Superior temporal gyrus (tissue), 1 donor: Measurements from ENCODE around the gene CYTH2.

Experiments
- DNase-seq: peaks from one replicate; pipeline ENCODE4 v3.0.0-alpha.2; 2016; ENCODE audit errors: extremely low spot score

CYTH2 gene

GRCh38 chr19:48452289-48453190, 16.6 kb upstream of the CYTH2 start:
- DNase-seq = no peak

GRCh38 chr19:48454150-48454730, 14.9 kb upstream of the CYTH2 start:
- no peak for DNase-seq

DNA sequence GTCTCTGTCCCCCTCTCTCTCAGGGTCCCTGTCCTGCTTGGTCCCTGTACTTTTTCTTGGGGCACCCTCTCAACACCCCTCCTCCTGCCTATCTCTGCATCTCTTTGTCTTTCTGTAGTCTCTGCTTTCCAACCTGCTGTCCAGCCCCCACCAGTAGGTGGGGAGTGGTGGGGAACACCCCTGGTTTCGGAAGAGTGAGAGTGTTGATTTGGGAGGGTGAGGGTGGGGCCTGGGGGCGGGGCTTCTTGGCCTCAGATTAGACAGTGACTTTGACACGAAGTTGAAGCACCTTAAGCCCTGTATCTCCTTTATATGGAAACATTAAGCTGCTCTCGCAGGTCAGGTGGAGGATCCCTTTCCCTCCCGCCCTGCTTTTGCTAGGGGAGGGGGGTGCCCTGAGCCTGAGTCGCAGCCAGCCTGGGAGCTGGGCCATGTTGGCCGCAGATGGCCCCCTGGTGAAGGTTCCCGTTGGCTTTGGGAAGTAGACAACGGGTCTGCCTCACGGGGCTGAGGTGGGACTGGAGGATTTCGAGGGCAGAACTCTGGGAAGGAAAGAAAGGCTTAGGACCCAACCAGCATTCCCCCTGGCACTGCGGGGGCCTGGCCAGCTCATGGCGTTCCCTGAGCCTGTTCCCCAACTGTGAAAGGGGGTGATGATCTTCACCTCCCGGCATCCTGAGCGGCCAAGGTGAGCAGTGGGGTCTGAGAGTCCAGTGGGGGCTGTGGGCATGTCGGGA, 13.8 kb upstream of the CYTH2 start, which contains the start of gene KCNJ14:
Gene KCNJ14 (plus strand): TSS at position 404 of the 737 bp plus-strand sequence. CDS start 6,151 bp downstream, outside the sequence.
- DNase-seq = no peak

DNA sequence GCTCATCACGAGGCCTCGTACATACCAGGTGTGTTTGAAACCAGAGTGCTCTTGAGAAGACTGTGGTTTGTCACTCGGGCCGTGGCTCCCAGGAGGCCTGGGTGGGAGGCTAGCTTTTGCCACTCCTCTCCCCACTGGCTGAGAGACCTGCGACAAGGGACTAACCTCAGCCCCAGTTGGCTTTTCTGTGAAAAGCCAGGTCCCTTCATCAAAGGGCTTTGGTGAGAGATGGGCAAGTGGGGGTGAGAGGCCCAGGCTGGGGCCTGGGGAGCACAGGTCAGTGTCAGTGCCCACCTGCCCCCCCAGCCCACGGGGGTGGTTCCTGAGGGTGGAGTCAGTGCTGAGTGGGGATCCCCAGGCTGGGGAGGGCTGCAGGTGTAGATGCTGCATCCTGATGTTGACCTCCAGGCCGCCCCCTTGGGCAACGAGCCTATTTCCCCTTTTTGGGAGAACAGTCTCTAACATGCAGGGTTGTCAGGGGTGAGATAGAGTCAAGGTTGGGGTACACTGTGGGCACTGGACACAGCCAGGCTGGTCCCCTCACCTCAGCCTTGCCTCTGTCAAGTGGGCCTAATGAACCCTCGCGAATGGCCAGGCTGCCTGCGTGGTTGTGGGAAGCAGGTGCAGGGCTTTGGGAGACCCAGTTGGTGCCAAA, 13.1 kb upstream of the CYTH2 start:
- no peak for DNase-seq

DNA sequence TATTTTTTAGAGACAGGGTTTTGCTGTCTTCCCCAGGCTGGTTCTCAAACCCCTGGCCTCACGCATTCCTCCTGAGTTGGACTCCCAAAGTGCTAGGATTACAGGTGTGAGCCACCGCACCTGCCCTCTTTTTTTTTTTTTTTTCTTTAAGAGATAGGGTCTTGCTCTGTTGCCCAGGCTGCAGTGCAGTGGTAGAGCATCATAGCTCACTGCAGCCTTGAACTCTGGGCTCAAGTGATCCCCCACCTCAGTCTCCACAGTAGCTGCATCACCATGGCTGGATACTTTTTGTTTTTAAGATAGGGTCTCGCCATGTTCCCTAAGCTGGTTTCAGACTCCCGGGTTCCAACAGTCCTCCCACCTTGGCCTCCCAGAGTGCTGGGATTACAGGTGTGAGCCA, 12.3 kb upstream of the CYTH2 start:
- DNase-seq = no peak

GRCh38 chr19:48458016-48458415, 11.2 kb upstream of the CYTH2 start:
- peak; percentile 20 for DNase-seq

DNA sequence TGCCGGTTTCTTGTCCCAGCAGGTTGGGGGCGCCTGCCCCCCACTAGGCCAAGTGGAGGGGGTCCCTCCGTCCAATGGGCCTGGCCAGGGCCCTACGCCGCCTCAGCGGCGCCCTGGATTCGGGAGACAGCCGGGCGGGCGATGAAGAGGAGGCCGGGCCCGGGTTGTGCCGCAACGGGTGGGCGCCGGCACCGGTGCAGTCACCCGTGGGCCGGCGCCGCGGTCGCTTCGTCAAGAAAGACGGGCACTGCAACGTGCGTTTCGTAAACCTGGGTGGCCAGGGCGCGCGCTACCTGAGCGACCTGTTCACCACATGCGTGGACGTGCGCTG, 7.6 kb upstream of the CYTH2 start:
- no peak for DNase-seq

- DNase-seq = no peak
These were observed 7.0 kb upstream of the CYTH2 start for GRCh38 chr19:48461982-48462655.

DNA sequence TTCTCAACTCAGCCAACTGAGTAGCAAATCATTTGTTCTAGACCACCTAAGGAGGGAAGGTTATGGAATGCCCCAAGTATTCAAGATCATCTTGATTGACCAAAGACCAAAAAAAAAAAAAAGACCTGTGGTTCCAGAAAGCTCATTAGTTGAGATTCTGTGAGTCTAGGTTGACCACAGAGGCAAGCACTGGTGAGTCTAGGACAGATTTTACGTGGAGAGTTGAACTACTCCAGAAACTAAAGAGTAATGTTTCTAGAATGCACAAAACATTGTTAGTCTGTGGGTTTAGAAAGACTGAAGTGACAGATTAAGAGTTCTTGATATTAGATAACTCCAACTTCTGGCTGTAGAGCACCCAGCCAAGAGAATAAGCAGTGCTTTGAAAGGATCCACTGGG, 4.0 kb upstream of the CYTH2 start:
- DNase-seq = no peak

DNA sequence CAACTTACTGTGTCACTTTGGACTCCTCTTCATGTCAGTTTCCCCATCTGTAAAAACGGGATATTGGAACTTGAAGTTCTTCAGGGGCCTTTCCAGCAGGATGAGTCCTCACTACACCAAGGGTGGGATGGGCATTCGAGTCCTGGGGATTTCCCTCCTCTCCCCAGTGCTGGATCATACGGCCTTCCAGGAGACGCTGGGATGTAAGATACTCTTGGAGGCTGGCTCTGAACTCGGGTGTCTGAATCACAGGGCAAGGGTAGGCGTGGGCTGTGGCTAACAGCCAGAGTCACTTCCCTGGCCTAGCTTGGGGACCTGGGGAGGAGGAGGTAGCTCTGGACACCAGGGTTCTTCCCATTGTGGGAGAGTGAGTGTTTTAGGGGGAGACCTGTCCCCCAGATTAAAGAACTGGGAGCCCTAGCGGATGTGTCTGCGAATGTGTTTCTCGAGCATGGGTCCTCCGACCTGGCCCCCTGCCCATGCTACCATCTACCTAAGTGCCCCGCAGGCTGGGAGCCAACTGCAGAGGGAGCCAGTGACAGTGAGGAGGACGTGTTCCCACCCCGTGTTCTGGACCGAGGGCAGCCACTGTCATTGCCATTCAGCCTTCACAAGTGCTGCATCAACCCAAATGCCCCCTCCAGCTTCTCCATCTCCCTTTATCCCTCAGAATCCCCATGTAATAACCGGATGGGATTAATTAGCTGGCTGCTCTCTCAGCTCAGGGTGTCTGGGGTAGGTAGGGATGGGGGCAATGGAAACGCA, 2.4 kb upstream of the CYTH2 start:
- no peak for DNase-seq

GRCh38 chr19:48468772-48469288, 339 bp upstream of the CYTH2 start:
- peak; percentile 100 for DNase-seq

DNA sequence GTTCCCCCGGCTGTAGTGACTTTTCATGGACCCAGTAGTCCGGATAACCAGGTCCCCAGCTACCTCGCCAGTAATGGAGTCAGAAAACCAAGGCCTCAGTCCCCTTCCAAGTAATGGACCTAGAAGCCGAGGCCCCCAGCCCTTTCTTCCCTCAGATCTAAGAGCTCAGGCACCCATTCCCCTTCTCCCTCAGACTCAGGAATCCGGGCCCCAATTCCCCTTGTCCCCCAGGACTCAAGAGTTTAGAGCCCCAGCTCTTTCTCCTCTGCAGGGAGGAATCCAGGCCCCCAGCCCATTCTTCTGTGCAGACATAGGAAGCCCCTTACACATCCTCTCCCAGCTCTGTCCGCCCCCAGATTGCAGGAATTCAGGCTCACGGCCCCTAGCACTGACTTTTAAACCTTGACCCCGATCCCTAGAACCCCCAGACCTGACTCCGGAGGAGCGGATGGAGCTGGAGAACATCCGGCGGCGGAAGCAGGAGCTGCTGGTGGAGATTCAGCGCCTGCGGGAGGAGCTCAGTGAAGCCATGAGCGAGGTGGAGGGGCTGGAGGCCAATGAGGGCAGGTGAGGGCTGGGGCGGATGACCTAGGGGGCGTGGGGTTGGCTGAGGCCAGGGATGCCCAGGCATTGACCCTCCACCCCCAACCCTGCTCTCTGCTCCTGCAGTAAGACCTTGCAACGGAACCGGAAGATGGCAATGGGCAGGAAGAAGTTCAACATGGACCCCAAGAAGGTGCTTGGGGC, 938 bp downstream of the CYTH2 start:
- DNase-seq = no peak

GRCh38 chr19:48470856-48471255, 1.7 kb downstream of the CYTH2 start:
- no peak for DNase-seq

DNA sequence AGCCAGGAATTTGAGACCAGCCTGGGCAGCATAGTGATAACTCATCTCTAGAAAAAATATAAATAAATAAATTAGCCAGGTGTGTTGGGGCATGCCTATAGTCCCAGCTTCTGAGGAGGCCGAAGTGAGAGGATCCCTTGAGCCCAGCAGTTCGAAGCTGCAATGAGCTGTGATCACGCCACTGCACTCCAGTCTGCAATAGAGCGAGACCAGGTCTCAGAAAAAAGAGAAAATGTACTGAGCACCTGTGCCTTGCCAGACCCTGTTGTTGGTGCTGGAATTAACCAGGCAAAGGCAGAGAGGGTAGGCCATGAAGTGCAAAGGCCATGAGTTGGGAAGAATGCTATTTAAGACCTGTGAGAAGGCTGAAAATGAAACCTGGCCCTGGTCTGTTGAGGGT, 2.7 kb downstream of the CYTH2 start:
- no peak for DNase-seq

- no peak for DNase-seq
These were observed 4.2 kb downstream of the CYTH2 start for GRCh38 chr19:48473161-48473966.

- DNase-seq = no peak
These were observed 5.0 kb downstream of the CYTH2 start for GRCh38 chr19:48474084-48474592.

DNA sequence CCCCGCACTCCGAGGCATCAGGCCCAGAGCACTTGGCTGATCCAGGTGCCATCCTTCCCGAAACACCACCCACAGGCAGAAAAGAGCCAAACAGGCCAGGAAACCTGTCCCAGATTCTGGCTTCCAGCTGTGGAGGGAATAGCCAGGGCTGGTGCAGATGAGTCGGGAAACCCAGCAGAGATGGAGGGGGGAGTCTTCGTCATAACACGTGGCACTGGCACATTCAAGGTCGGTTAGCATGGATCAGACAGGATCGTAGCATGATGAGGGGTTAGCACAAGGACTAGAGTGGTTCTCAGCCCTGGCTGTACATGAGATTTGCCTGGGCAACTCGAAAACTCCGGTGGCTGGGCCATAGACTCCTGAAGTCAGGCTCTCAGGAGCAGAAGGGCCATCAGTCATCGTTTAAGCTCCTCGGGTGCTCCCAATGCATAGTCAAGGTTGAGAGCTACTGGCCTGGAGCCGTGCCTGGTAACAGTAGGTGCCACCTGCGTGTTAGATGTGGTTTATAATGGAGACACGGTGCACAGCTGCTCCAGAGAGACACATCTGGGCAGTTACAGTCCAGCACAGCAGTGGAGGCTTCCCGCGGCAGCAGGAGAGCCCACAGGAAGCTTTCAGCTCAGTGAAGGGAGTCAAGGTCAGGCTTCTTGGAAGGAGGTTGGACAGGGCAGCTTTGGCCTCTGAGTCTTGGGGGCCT, 6.3 kb downstream of the CYTH2 start:
- DNase-seq = no peak

DNA sequence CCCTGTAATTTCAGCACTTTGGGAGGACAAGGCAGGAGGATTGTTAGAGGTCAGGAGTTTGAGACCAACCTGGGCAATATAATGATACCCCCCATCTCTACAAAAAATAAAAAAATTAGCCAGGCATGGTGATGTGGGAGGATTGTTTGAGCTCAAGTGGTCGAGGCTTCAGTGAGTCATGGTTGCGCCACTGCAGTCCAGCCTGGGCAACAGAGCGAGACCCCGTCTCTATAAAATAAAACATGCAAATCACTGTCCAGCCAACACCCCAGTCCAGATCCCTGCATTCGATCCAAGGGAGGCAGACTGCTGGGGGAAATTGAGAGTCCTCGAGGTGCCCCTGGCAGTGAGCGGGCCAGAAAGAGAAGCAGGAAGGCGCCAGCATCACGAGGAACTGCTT, 7.0 kb downstream of the CYTH2 start:
- DNase-seq = no peak
